ENCODE data around the gene MRPL46.

MRPL46 gene

DNA sequence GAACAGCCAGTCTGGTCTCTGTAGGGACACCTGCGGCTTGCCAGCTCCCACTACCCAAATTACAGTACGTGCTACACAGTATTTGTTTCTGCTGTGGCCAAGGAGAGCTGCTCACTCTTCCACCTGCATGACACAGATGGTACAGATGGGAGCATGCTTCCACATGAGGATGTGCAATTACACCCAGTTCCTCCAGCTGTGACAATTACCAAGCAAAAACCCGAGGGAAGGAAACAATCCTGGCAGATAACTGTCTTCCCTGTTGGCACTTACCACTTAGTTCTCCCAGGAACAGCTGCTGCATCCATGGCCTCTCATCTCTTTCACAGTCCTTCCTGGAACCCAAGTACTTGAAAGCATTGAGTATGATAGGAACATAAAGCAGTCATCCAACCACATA, 44.9 kb upstream of the MRPL46 start:
- Histone ChIP-seq H3K27ac (ENCODE audit: low read length) (no peak overlapping the region), H3K9me3 (ENCODE audit: insufficient read depth, low read length, severe bottlenecking) (no peaks in the 10 kb centered on the region), H4K20me1 (ENCODE audit: insufficient read depth, low read length) (no peaks in the 10 kb centered on the region), H3K27me3 (ENCODE audit: insufficient read depth, low read length, poor library complexity) (no peaks in the 10 kb centered on the region), H3K4me3 (ENCODE audit: low read depth in 1 of 2, low read length in 2 of 2) (no peak overlapping the region), H3K36me3 (ENCODE audit: insufficient read depth, low read length) (peaks cover 30% of the 10 kb centered on the region; the same call in 1 of the 2 replicates), H3K4me1 (ENCODE audit: insufficient read depth, low read length) (no peaks in the 10 kb centered on the region), H3K9ac (ENCODE audit: low read depth, low read length) (no peak overlapping the region), H3K4me2 (ENCODE audit: insufficient read depth, low read length) (no peak overlapping the region), H3K79me2 (ENCODE audit: insufficient read depth, low read length) (no peaks in the 10 kb centered on the region), H2AFZ (ENCODE audit: low read depth, low read length) (no peak overlapping the region)
- TF ChIP-seq, protein P1, sequence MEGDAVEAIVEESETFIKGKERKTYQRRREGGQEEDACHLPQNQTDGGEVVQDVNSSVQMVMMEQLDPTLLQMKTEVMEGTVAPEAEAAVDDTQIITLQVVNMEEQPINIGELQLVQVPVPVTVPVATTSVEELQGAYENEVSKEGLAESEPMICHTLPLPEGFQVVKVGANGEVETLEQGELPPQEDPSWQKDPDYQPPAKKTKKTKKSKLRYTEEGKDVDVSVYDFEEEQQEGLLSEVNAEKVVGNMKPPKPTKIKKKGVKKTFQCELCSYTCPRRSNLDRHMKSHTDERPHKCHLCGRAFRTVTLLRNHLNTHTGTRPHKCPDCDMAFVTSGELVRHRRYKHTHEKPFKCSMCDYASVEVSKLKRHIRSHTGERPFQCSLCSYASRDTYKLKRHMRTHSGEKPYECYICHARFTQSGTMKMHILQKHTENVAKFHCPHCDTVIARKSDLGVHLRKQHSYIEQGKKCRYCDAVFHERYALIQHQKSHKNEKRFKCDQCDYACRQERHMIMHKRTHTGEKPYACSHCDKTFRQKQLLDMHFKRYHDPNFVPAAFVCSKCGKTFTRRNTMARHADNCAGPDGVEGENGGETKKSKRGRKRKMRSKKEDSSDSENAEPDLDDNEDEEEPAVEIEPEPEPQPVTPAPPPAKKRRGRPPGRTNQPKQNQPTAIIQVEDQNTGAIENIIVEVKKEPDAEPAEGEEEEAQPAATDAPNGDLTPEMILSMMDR (IDR thresholded peaks at IDR 0.05; ENCODE audit: borderline replicate concordance, extremely low read depth, low read length, poor library complexity, severe bottlenecking): no peak
- TF ChIP-seq EZH2 (IDR thresholded peaks at IDR 0.05; ENCODE audit: borderline replicate concordance, low read depth, low read length, severe bottlenecking): no peak
- no peak for ATAC-seq (ENCODE audit: insufficient read depth, low read depth)
- no peak for DNase-seq

DNA sequence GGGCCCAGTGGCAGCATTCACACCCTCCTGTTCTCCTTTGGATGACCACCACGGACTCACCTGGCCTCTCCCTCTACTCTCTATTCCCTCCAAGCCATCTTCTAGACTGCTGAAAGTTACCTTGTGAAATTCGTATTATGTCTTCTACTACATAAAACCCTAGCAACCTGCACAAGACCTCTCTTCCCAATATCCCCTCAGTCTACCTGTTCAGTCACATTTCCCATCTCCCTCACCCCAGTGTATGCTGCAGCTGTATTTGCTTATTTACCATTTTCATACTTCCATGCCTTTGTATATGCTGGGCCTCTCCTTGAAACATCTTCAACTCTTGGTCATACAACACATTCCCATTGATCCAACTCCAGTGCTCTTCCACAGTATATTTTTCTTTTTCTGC, 44.0 kb upstream of the MRPL46 start:
- Histone ChIP-seq H3K9me3 (ENCODE audit: insufficient read depth, low read length, severe bottlenecking) (no peaks in the 10 kb centered on the region), H3K4me3 (ENCODE audit: low read depth in 1 of 2, low read length in 2 of 2) (no peak overlapping the region), H2AFZ (ENCODE audit: low read depth, low read length) (no peak overlapping the region), H3K27me3 (ENCODE audit: insufficient read depth, low read length, poor library complexity) (no peaks in the 10 kb centered on the region), H3K36me3 (ENCODE audit: insufficient read depth, low read length) (peaks cover 26% of the 10 kb centered on the region; the same call in 1 of the 2 replicates), H3K4me1 (ENCODE audit: insufficient read depth, low read length) (no peaks in the 10 kb centered on the region), H3K27ac (ENCODE audit: low read length) (no peak overlapping the region), H3K9ac (ENCODE audit: low read depth, low read length) (no peak overlapping the region), H4K20me1 (ENCODE audit: insufficient read depth, low read length) (no peaks in the 10 kb centered on the region), H3K4me2 (ENCODE audit: insufficient read depth, low read length) (no peak overlapping the region), H3K79me2 (ENCODE audit: insufficient read depth, low read length) (no peaks in the 10 kb centered on the region)
- ATAC-seq (ENCODE audit: insufficient read depth, low read depth) (no peak), DNase-seq (no peak)
- TF ChIP-seq, protein P1 (IDR thresholded peaks at IDR 0.05; ENCODE audit: borderline replicate concordance, extremely low read depth, low read length, poor library complexity, severe bottlenecking): no peak
- TF ChIP-seq EZH2 (IDR thresholded peaks at IDR 0.05; ENCODE audit: borderline replicate concordance, low read depth, low read length, severe bottlenecking): no peak

DNA sequence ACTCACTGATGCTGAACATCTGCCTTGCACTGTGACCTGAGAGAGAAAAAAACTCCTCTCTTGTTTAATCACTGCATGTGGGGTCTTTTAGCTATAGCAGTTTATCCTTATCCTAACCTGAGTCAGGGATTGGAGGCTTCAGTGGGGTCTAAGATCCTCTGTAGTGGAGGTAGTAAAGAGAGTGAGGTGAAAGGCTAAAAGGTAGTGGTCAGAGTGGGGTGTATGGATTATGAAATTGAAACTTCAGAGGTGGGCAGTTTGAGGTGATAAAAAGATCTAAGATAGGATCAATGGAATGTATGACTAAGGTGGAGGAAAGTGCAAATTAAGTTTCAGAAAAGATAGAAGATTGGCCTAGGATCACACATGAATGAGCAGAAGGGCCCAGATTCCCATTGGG, 42.8 kb upstream of the MRPL46 start:
- H3K27me3 ChIP-seq (ENCODE audit: insufficient read depth, low read length, poor library complexity): no peaks in the 10 kb centered on the region
- H3K4me1 ChIP-seq (ENCODE audit: insufficient read depth, low read length): no peaks in the 10 kb centered on the region
- H3K9ac ChIP-seq (ENCODE audit: low read depth, low read length): no peak overlapping the region
- peaks cover 26% of the 10 kb centered on the region; the same call in 1 of the 2 replicates for H3K36me3 ChIP-seq (ENCODE audit: insufficient read depth, low read length)
- no peak overlapping the region for H2AFZ ChIP-seq (ENCODE audit: low read depth, low read length)
- TF ChIP-seq EZH2 (IDR thresholded peaks at IDR 0.05; ENCODE audit: borderline replicate concordance, low read depth, low read length, severe bottlenecking): no peak
- TF ChIP-seq, protein P1 (IDR thresholded peaks at IDR 0.05; ENCODE audit: borderline replicate concordance, extremely low read depth, low read length, poor library complexity, severe bottlenecking): no peak
- no peak overlapping the region for H3K4me2 ChIP-seq (ENCODE audit: insufficient read depth, low read length)
- DNase-seq: no peak
- no peak overlapping the region for H3K4me3 ChIP-seq (ENCODE audit: low read depth in 1 of 2, low read length in 2 of 2)
- no peaks in the 10 kb centered on the region for H3K9me3 ChIP-seq (ENCODE audit: insufficient read depth, low read length, severe bottlenecking)
- no peak overlapping the region for H3K27ac ChIP-seq (ENCODE audit: low read length)
- ATAC-seq (ENCODE audit: insufficient read depth, low read depth): no peak
- H4K20me1 ChIP-seq (ENCODE audit: insufficient read depth, low read length): no peaks in the 10 kb centered on the region
- H3K79me2 ChIP-seq (ENCODE audit: insufficient read depth, low read length): no peaks in the 10 kb centered on the region

DNA sequence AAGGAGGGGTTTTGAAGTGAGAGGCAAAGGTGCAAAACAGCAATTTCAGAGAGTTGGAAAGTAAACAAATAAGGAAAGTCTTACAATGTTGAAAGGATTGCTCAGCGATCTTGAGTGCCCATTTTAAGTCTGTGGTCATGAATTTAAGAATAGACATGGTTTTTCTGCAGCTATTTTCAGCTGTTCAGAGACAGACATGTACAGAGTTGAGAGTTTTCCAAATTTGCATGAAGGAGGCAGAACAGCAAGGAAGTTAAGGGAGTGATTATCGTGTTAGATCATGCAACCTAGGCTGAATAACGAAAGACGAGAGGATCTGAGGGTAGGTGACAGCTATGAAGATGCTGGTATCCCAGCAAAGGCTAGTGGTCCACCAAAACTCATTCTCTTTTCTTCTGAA, 42.1 kb upstream of the MRPL46 start:
- Histone ChIP-seq H3K9me3 (ENCODE audit: insufficient read depth, low read length, severe bottlenecking) (no peaks in the 10 kb centered on the region), H2AFZ (ENCODE audit: low read depth, low read length) (no peak overlapping the region), H4K20me1 (ENCODE audit: insufficient read depth, low read length) (no peaks in the 10 kb centered on the region), H3K4me1 (ENCODE audit: insufficient read depth, low read length) (no peaks in the 10 kb centered on the region), H3K9ac (ENCODE audit: low read depth, low read length) (no peak overlapping the region), H3K4me3 (ENCODE audit: low read depth in 1 of 2, low read length in 2 of 2) (no peak overlapping the region), H3K27ac (ENCODE audit: low read length) (no peak overlapping the region), H3K79me2 (ENCODE audit: insufficient read depth, low read length) (no peaks in the 10 kb centered on the region), H3K4me2 (ENCODE audit: insufficient read depth, low read length) (no peak overlapping the region), H3K27me3 (ENCODE audit: insufficient read depth, low read length, poor library complexity) (no peaks in the 10 kb centered on the region), H3K36me3 (ENCODE audit: insufficient read depth, low read length) (peaks cover 26% of the 10 kb centered on the region; the same call in 1 of the 2 replicates)
- no peak for DNase-seq
- ATAC-seq (ENCODE audit: insufficient read depth, low read depth): no peak
- TF ChIP-seq EZH2 (IDR thresholded peaks at IDR 0.05; ENCODE audit: borderline replicate concordance, low read depth, low read length, severe bottlenecking): no peak
- TF ChIP-seq, protein P1 (IDR thresholded peaks at IDR 0.05; ENCODE audit: borderline replicate concordance, extremely low read depth, low read length, poor library complexity, severe bottlenecking): no peak
